GM12865 (cell line): Measurements from ENCODE around the gene BEND6.
A peak's percentile ranks its signal among the peaks of the same experiment; 100 is the strongest.

Experiments used
- DNase-seq: peaks from one replicate; pipeline ENCODE4 v3.0.0; 2010; ENCODE audit warnings: low read depth
- H3K4me3 ChIP-seq: 2 replicates; pipeline ENCODE4 v1.5.1; 2011; ENCODE audit warnings: mild to moderate bottlenecking, low read depth, low read length, control low read depth
- CTCF ChIP-seq: IDR thresholded peaks from 2 replicates; pipeline ENCODE4 v1.5.1; 2011; ENCODE audit warnings: low read length, control low read depth, low read depth, inconsistent platforms; ENCODE audit not compliant: insufficient read depth; ENCODE audit errors: missing control alignments

BEND6 gene

GRCh38 chr6:57021086-57021720 is 66.3 kb downstream of the BEND6 start:
- DNase-seq, result peak; percentile 58
- no peak overlapping the region for H3K4me3 ChIP-seq
- TF ChIP-seq CTCF, result peak; percentile 28

GRCh38 chr6:57024321-57024720 is 69.4 kb downstream of the BEND6 start:
- TF ChIP-seq CTCF, result no peak
- no peak for DNase-seq
- no peak overlapping the region for H3K4me3 ChIP-seq

- DNase-seq, result no peak
- no peak overlapping the region for H3K4me3 ChIP-seq
- no peak for TF ChIP-seq CTCF
Measured at GRCh38 chr6:57024775-57025174, 69.9 kb downstream of the BEND6 start.

- no peak overlapping the region for H3K4me3 ChIP-seq
- no peak for DNase-seq
- no peak for TF ChIP-seq CTCF
Measured at GRCh38 chr6:57026001-57026400, 71.1 kb downstream of the BEND6 start.

GRCh38 chr6:57027301-57027700 is 72.4 kb downstream of the BEND6 start:
- TF ChIP-seq CTCF, result no peak
- DNase-seq, result no peak
- H3K4me3 ChIP-seq, result no peak overlapping the region

GRCh38 chr6:57029213-57029612 is 74.3 kb downstream of the BEND6 start:
- no peak overlapping the region for H3K4me3 ChIP-seq
- DNase-seq, result no peak
- no peak for TF ChIP-seq CTCF

GRCh38 chr6:57033228-57033627 is 78.3 kb downstream of the BEND6 start:
- no peak overlapping the region for H3K4me3 ChIP-seq
- no peak for TF ChIP-seq CTCF
- no peak for DNase-seq
